D721Med (cell line): ENCODE results near the gene ABCA3.
A peak's percentile ranks its signal among the peaks of the same experiment; 100 is the strongest.
"Not testable (repeated sequence)": the region's sequence is repeated elsewhere in the genome, so short reads cannot be mapped to it uniquely, and the experiment has no call there.

ENCODE experiments used
- DNase-seq: peaks from one replicate; pipeline ENCODE4 v3.0.0; 2011; ENCODE audit warnings: low spot score; ENCODE audit not compliant: insufficient read length
- FAIRE-seq: peaks from 2 replicates; lab custom pipeline; 2011; peaks lifted over from hg19 to GRCh38; lab: Jason Lieb, UNC
- TF ChIP-seq, protein P1 (sequence below): IDR thresholded peaks from 2 replicates; pipeline ENCODE4 v1.5.1; 2012; ENCODE audit warnings: mild to moderate bottlenecking, control low read depth; ENCODE audit not compliant: insufficient read depth; ENCODE audit errors: missing control alignments

The ABCA3 gene

DNA sequence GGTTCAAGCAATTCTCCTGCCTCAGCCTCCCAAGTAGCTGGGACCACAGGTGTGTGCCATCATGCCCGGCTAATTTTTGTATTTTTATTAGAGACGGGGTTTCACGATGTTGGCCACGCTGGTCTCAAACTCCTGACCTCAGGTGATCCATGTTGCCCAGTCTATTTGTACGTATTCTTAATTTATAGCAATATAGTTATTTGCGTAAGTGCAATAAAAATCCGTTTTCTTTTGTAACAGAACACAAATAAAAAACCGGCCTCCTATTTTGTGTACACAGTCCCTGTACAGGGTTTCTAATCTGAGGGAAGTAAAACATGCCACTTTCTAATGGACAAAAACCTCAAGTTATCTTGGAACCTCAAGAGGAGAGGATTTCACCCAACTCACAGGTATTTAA, 80.3 kb downstream of the ABCA3 start:
- TF ChIP-seq, protein P1, sequence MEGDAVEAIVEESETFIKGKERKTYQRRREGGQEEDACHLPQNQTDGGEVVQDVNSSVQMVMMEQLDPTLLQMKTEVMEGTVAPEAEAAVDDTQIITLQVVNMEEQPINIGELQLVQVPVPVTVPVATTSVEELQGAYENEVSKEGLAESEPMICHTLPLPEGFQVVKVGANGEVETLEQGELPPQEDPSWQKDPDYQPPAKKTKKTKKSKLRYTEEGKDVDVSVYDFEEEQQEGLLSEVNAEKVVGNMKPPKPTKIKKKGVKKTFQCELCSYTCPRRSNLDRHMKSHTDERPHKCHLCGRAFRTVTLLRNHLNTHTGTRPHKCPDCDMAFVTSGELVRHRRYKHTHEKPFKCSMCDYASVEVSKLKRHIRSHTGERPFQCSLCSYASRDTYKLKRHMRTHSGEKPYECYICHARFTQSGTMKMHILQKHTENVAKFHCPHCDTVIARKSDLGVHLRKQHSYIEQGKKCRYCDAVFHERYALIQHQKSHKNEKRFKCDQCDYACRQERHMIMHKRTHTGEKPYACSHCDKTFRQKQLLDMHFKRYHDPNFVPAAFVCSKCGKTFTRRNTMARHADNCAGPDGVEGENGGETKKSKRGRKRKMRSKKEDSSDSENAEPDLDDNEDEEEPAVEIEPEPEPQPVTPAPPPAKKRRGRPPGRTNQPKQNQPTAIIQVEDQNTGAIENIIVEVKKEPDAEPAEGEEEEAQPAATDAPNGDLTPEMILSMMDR = no peak
- DNase-seq = no peak
- no peak for FAIRE-seq

DNA sequence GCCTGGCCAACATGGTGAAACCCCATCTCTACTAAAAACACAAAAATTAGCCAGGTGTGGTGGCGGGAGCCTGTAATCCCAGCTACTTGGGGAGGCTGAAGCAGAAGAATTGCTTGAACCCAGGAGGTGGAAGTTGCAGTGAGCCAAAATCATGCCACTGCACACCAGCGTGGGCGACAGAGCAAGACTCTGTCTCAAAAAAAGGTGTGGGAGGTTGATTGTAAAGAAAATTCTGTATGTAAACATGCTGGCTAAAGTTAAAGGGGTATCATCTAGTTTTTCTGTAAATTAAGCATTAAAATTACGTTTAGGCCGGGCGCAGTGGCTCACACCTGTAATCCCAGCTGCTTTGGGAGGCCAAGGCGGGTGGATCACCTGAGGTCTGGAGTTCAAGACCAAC, 82.0 kb downstream of the ABCA3 start:
- not testable (repeated sequence) for DNase-seq, FAIRE-seq

DNA sequence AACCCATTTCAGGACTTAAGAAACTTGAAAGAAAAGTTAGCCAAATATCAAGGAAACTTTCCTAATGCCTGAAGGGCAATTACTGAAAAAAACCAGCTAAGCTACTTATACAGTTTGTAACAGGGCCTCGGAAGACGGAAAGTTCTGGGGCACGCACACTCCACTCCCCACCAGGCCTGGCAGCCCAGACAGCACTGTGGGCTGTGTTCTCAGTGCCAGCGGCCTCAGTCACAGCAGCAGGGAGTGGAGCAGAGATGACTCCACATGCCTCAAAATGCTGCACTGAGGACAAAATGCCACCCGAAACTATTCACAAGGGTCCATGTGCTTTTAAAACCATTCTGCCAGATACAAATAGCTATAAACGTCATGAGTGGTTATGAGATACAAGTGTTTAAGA, 82.8 kb downstream of the ABCA3 start:
- DNase-seq (no peak), FAIRE-seq (no peak)
- TF ChIP-seq, protein P1 = no peak

DNA sequence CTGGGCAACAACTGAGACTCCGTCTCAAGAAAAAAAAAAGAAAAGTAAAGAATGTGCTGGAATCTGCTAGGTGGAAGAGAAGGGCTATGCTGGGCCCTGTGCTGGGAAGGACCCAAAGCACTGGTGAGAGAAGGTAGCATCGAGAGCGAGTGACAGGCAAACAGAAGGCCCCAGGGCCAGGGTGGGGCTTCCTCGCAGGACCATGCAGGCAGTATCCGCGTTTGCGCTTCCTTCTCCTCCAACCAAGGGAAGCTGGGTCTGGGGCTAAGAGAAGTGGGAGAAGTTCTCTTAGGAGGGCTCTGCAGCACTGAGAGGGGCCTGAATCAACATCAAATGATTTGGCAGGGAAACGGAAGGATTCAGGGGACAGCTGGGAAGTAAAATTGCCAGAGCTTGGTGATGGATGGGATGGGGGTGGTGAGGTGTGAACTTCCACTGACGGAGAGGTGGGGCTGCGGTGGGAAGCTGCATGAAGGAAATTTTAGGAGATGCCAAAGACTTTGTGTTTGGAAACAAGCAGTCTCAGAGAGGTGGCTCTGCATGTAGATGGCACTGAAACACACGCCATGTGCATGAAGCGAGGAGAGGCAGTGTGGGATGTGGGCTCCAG, 83.9 kb downstream of the ABCA3 start:
- FAIRE-seq (no peak), DNase-seq (no peak)
- TF ChIP-seq, protein P1 = no peak

DNA sequence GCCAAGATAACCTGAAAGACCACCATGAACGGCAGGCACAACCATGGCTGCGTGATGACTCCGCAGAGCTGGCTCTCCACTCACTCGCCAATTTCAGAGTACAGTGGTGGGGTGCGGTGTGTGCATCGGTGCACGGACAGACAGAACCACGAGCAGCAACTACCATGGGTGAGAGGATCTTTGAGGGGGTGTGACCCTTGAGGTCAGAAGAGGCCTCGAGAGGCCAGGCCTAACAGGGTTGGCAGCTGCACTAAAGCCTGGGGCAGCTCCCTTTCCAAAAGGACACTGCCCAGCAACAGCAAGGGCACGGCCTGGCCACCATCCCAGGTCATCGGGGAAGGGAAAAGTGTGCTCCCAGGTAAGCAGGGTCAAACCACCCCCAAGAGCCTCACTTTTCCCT, 87.2 kb downstream of the ABCA3 start:
- TF ChIP-seq, protein P1 = no peak
- DNase-seq (no peak), FAIRE-seq (no peak)

DNA sequence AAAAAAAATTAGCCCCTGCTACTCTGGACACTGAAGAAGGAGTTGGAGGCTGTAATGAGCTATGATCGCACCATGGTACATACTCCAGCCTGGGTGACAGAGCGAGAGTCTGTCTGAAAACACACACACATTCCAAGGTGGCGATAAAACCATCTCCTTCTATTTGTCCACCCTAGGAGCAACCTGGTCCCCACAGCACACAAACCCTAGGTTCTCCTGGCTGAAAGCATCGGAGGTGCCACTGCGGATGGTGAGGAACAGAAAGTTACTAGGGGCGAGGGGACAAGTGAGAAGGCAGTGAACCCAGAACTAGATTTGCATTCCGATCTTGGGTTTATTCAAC, 87.8 kb downstream of the ABCA3 start:
- DNase-seq (no peak), FAIRE-seq (no peak)
- TF ChIP-seq, protein P1 = no peak

DNA sequence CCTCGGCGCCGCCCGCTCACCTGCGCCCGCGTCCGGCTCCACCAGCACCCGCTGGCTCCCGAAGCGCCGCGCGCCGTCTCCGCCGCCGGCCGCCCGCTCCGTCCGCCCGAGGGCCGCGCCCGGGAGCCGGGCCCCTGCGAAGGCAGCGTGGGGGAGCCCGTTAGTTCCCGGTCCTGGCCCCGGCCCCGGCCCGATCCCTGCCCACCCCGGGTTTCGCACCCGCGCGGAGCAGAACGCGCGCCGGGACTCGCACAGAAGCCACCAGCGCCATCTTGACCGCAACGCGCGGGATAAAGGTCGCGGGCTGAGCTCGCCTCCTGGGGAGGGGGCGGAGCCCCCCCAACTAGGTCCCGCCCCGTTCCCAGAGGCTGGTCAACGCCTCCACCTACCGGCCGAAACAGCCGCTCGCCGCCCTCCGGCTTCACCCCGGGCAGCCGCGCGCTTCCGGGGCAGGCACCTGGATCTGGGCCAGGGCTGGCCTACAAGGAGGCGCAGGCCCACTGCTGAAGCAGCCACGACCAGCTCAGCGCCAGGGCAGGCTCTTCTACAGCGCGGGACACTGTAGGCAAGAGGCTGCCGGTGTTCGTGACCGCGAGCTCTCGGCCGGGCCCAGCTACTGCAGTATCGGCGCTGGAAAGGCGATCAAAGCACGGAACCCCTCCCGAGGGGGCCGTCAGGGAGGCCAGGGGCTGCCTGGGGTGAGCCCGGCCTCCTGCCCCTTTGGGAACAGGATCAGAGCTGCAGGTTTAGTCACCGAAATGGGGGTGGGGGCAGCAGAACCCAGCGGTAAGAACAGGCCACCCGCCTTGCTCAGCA, 89.0 kb downstream of the ABCA3 start, which contains the start of gene ECI1:
Gene ECI1, minus strand, starts transcription at position 292 of the 816 bp plus-strand sequence. Its CDS starts 21 bp downstream, at position 271.
- TF ChIP-seq, protein P1 = peak; percentile 37
- peak; percentile 99 for DNase-seq
- FAIRE-seq = no peak
